ENCODE data around the gene SLC17A7.
"Not testable (repeated sequence)": the region's sequence is repeated elsewhere in the genome, so short reads cannot be mapped to it uniquely, and the experiment has no call there.

SLC17A7 gene

GRCh38 chr19:49444100-49444700 lies 2.9 kb upstream of the SLC17A7 start:
- not testable (repeated sequence) for DNase-seq (ENCODE audit: low spot score)

- peak; percentile 94 for DNase-seq (ENCODE audit: low spot score)
Measured at GRCh38 chr19:49443366-49444099, 2.2 kb upstream of the SLC17A7 start.

- peak; percentile 55 for DNase-seq (ENCODE audit: low spot score)
Measured at GRCh38 chr19:49442771-49443365, 1.5 kb upstream of the SLC17A7 start.

GRCh38 chr19:49442354-49442753 lies 1.0 kb upstream of the SLC17A7 start:
- no peak for DNase-seq (ENCODE audit: low spot score)

- no peak for DNase-seq (ENCODE audit: low spot score)
Measured at GRCh38 chr19:49441960-49442350, 628 bp upstream of the SLC17A7 start.

- DNase-seq (ENCODE audit: low spot score) = no peak
Measured at GRCh38 chr19:49440439-49441209, 703 bp downstream of the SLC17A7 start.

GRCh38 chr19:49439836-49440235 lies 1.5 kb downstream of the SLC17A7 start:
- DNase-seq (ENCODE audit: low spot score) = no peak

GRCh38 chr19:49438261-49438660 lies 3.1 kb downstream of the SLC17A7 start:
- DNase-seq (ENCODE audit: low spot score) = no peak

GRCh38 chr19:49437231-49437630 lies 4.1 kb downstream of the SLC17A7 start:
- DNase-seq (ENCODE audit: low spot score) = no peak

GRCh38 chr19:49436381-49437017 lies 4.8 kb downstream of the SLC17A7 start:
- peak; percentile 63 for DNase-seq (ENCODE audit: low spot score)

- DNase-seq (ENCODE audit: low spot score) = no peak
Measured at GRCh38 chr19:49435670-49436069, 5.7 kb downstream of the SLC17A7 start.

- DNase-seq (ENCODE audit: low spot score) = no peak
Measured at GRCh38 chr19:49434907-49435583, 6.3 kb downstream of the SLC17A7 start.

- DNase-seq (ENCODE audit: low spot score) = no peak
Measured at GRCh38 chr19:49433240-49433901, 8.0 kb downstream of the SLC17A7 start.

- DNase-seq (ENCODE audit: low spot score) = no peak
Measured at GRCh38 chr19:49432141-49433073, 8.9 kb downstream of the SLC17A7 start.

- DNase-seq (ENCODE audit: low spot score) = no peak
Measured at GRCh38 chr19:49431330-49431749, 10.0 kb downstream of the SLC17A7 start.

- DNase-seq (ENCODE audit: low spot score) = no peak
Measured at GRCh38 chr19:49430678-49431329, 10.5 kb downstream of the SLC17A7 start.

- no peak for DNase-seq (ENCODE audit: low spot score)
Measured at GRCh38 chr19:49430172-49430677, 11.1 kb downstream of the SLC17A7 start.

- no peak for DNase-seq (ENCODE audit: low spot score)
Measured at GRCh38 chr19:49428547-49429451, 12.5 kb downstream of the SLC17A7 start.
